ENCODE data around the gene BEGAIN.

GRCh38 chr14:100610511-100611217, 23.4 kb upstream of the BEGAIN start:
- TF ChIP-seq CTCF (conservative IDR thresholded peaks at IDR 0.05; ENCODE audit: low read length) (no peak), EZH2phosphoT487 (IDR thresholded peaks at IDR 0.05; ENCODE audit: borderline replicate concordance, low read depth, low read length) (no peak)
